ENCODE results near the gene CAMKMT.

The CAMKMT gene

GRCh38 chr2:44758591-44758990 is 396.8 kb downstream of the CAMKMT start:
- peaks cover 6% of the 10 kb centered on the region; the same call in 1 of the 2 replicates for H3K4me1 ChIP-seq (ENCODE audit: control insufficient read depth, insufficient read depth, low read length)
- H3K9me3 ChIP-seq (ENCODE audit: control insufficient read depth, insufficient read depth, low read depth, low read length), result no peaks in the 10 kb centered on the region
- peaks cover 11% of the 10 kb centered on the region; the same call in 1 of the 2 replicates for H3K27me3 ChIP-seq (ENCODE audit: control insufficient read depth, insufficient read depth, low read length)

GRCh38 chr2:44759823-44760222 is 398.1 kb downstream of the CAMKMT start:
- Histone ChIP-seq H3K27me3 (ENCODE audit: control insufficient read depth, insufficient read depth, low read length) (peaks cover 20% of the 10 kb centered on the region; the same call in 1 of the 2 replicates), H3K9ac (ENCODE audit: low read length) (no peak overlapping the region), H3K4me3 (ENCODE audit: low read depth, low read length) (no peak overlapping the region), H3K36me3 (ENCODE audit: control insufficient read depth, insufficient read depth, low read length) (no peaks in the 10 kb centered on the region), H3K27ac (ENCODE audit: low read depth, low read length) (no peak overlapping the region), H3K9me3 (ENCODE audit: control insufficient read depth, insufficient read depth, low read depth, low read length) (no peaks in the 10 kb centered on the region), H3K4me1 (ENCODE audit: control insufficient read depth, insufficient read depth, low read length) (peaks cover 6% of the 10 kb centered on the region; the same call in 1 of the 2 replicates)

More at GRCh38 chr2:44758591-44758990, 396.8 kb downstream of the CAMKMT start:
- Histone ChIP-seq H3K36me3 (ENCODE audit: control insufficient read depth, insufficient read depth, low read length) (no peaks in the 10 kb centered on the region), H3K4me3 (ENCODE audit: low read depth, low read length) (no peak overlapping the region), H3K27ac (ENCODE audit: low read depth, low read length) (no peak overlapping the region), H3K9ac (ENCODE audit: low read length) (no peak overlapping the region)

DNA sequence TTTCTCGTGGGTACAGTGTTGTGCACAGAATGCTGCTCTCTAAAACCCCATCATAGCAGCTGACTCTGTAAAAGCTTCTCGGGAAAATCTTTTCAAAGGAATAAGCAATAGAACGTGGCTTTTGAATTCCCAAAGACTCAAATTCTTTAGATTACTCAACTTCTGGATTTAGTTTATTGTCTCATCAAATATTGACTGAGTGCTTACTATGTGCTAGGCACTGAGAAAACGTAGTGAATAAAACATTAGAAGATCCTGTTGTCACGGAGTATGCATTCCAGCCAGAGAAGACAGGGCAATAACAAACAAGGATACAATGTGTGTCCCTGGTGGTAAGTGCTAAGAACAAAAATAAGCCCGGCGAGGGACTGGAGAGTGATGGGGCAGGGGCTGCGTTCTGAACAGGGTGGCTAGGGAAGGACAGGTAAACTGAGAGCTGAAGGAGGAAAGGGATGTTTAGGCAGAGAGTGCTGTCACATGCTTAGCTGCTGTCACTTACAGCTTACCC is 401.6 kb downstream of the CAMKMT start:
- no peak overlapping the region for H3K4me3 ChIP-seq (ENCODE audit: low read depth, low read length)
- peaks cover 54% of the 10 kb centered on the region for H3K27me3 ChIP-seq (ENCODE audit: control insufficient read depth, insufficient read depth, low read length)
- peaks cover 7% of the 10 kb centered on the region for H3K4me1 ChIP-seq (ENCODE audit: control insufficient read depth, insufficient read depth, low read length)
- no peak overlapping the region for H3K27ac ChIP-seq (ENCODE audit: low read depth, low read length)
- H3K9ac ChIP-seq (ENCODE audit: low read length), result no peak overlapping the region
- H3K36me3 ChIP-seq (ENCODE audit: control insufficient read depth, insufficient read depth, low read length), result no peaks in the 10 kb centered on the region
- no peaks in the 10 kb centered on the region for H3K9me3 ChIP-seq (ENCODE audit: control insufficient read depth, insufficient read depth, low read depth, low read length)

GRCh38 chr2:44766220-44766619 is 404.5 kb downstream of the CAMKMT start:
- H3K27me3 ChIP-seq (ENCODE audit: control insufficient read depth, insufficient read depth, low read length), result peaks cover 78% of the 10 kb centered on the region
- no peak overlapping the region for H3K27ac ChIP-seq (ENCODE audit: low read depth, low read length)
- peaks cover 21% of the 10 kb centered on the region for H3K4me1 ChIP-seq (ENCODE audit: control insufficient read depth, insufficient read depth, low read length)
- H3K36me3 ChIP-seq (ENCODE audit: control insufficient read depth, insufficient read depth, low read length), result no peaks in the 10 kb centered on the region
- H3K9ac ChIP-seq (ENCODE audit: low read length), result no peak overlapping the region
- no peaks in the 10 kb centered on the region for H3K9me3 ChIP-seq (ENCODE audit: control insufficient read depth, insufficient read depth, low read depth, low read length)
- H3K4me3 ChIP-seq (ENCODE audit: low read depth, low read length), result no peak overlapping the region

GRCh38 chr2:44766777-44767176 is 405.0 kb downstream of the CAMKMT start:
- H3K4me3 ChIP-seq (ENCODE audit: low read depth, low read length), result no peak overlapping the region
- H3K27ac ChIP-seq (ENCODE audit: low read depth, low read length), result no peak overlapping the region
- no peaks in the 10 kb centered on the region for H3K9me3 ChIP-seq (ENCODE audit: control insufficient read depth, insufficient read depth, low read depth, low read length)
- H3K9ac ChIP-seq (ENCODE audit: low read length), result no peak overlapping the region
- peaks cover 80% of the 10 kb centered on the region for H3K27me3 ChIP-seq (ENCODE audit: control insufficient read depth, insufficient read depth, low read length)
- H3K36me3 ChIP-seq (ENCODE audit: control insufficient read depth, insufficient read depth, low read length), result no peaks in the 10 kb centered on the region
- H3K4me1 ChIP-seq (ENCODE audit: control insufficient read depth, insufficient read depth, low read length), result peaks cover 21% of the 10 kb centered on the region

DNA sequence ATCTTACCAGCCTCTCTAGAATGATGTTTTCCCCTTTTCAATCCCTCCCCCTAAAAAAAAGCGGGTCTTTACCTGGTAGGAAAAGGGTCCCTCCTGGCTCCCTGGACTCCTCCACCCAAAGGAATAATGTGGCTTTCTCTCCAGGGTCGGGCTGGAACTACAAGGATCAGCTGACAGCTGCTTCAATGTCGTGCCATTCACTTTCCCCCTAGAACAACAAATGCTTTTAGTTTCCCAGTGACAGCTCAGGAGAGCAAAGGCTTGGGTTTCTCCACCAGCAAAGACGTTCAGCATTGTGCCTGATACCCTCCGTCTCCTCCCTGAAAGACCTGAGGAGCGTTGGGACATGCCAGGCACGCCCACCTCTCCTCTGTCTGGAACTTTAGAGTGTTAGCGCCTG is 405.9 kb downstream of the CAMKMT start:
- H3K4me1 ChIP-seq (ENCODE audit: control insufficient read depth, insufficient read depth, low read length), result peaks cover 21% of the 10 kb centered on the region
- H3K27me3 ChIP-seq (ENCODE audit: control insufficient read depth, insufficient read depth, low read length), result peaks cover 89% of the 10 kb centered on the region
- H3K9me3 ChIP-seq (ENCODE audit: control insufficient read depth, insufficient read depth, low read depth, low read length), result no peaks in the 10 kb centered on the region
- no peak overlapping the region for H3K9ac ChIP-seq (ENCODE audit: low read length)
- no peak overlapping the region for H3K4me3 ChIP-seq (ENCODE audit: low read depth, low read length)
- H3K36me3 ChIP-seq (ENCODE audit: control insufficient read depth, insufficient read depth, low read length), result no peaks in the 10 kb centered on the region
- H3K27ac ChIP-seq (ENCODE audit: low read depth, low read length), result no peak overlapping the region

GRCh38 chr2:44768438-44769236 is 406.9 kb downstream of the CAMKMT start:
- Histone ChIP-seq H3K27me3 (ENCODE audit: control insufficient read depth, insufficient read depth, low read length) (peaks cover 92% of the 10 kb centered on the region), H3K9ac (ENCODE audit: low read length) (no peak overlapping the region), H3K4me3 (ENCODE audit: low read depth, low read length) (peak overlapping the region; percentile 37), H3K9me3 (ENCODE audit: control insufficient read depth, insufficient read depth, low read depth, low read length) (no peaks in the 10 kb centered on the region), H3K36me3 (ENCODE audit: control insufficient read depth, insufficient read depth, low read length) (no peaks in the 10 kb centered on the region), H3K27ac (ENCODE audit: low read depth, low read length) (no peak overlapping the region), H3K4me1 (ENCODE audit: control insufficient read depth, insufficient read depth, low read length) (peaks cover 26% of the 10 kb centered on the region)

- peaks cover 29% of the 10 kb centered on the region for H3K4me1 ChIP-seq (ENCODE audit: control insufficient read depth, insufficient read depth, low read length)
- H3K27me3 ChIP-seq (ENCODE audit: control insufficient read depth, insufficient read depth, low read length), result peaks cover 92% of the 10 kb centered on the region
- no peak overlapping the region for H3K27ac ChIP-seq (ENCODE audit: low read depth, low read length)
- H3K9me3 ChIP-seq (ENCODE audit: control insufficient read depth, insufficient read depth, low read depth, low read length), result no peaks in the 10 kb centered on the region
- H3K4me3 ChIP-seq (ENCODE audit: low read depth, low read length), result no peak overlapping the region
- H3K36me3 ChIP-seq (ENCODE audit: control insufficient read depth, insufficient read depth, low read length), result no peaks in the 10 kb centered on the region
- no peak overlapping the region for H3K9ac ChIP-seq (ENCODE audit: low read length)
Observed at GRCh38 chr2:44769349-44770011, 407.7 kb downstream of the CAMKMT start.

- no peak overlapping the region for H3K9ac ChIP-seq (ENCODE audit: low read length)
- H3K4me1 ChIP-seq (ENCODE audit: control insufficient read depth, insufficient read depth, low read length), result peaks cover 37% of the 10 kb centered on the region
- no peaks in the 10 kb centered on the region for H3K9me3 ChIP-seq (ENCODE audit: control insufficient read depth, insufficient read depth, low read depth, low read length)
- H3K27ac ChIP-seq (ENCODE audit: low read depth, low read length), result no peak overlapping the region
- peaks cover 91% of the 10 kb centered on the region for H3K27me3 ChIP-seq (ENCODE audit: control insufficient read depth, insufficient read depth, low read length)
- H3K4me3 ChIP-seq (ENCODE audit: low read depth, low read length), result no peak overlapping the region
- no peaks in the 10 kb centered on the region for H3K36me3 ChIP-seq (ENCODE audit: control insufficient read depth, insufficient read depth, low read length)
Observed at GRCh38 chr2:44770221-44771195, 408.8 kb downstream of the CAMKMT start.

DNA sequence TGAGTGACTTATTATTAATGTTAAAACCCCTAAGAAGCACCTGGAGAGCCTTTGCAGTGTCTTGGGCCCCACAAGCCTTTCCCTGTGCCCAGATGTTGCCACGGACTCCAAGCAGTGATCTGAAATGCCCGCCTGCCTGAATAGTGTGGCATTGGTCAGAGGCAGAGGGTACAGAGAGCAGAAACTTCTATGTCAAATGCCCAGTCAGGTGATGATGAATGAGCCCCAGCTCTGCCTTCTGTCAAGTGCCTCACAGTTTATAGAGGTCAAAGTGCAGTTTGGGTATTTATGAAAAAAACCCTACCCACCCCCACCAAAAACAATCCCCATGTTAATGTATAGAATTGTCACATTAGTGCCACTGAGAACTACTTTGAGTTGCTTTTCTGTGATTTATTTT is 409.8 kb downstream of the CAMKMT start:
- no peaks in the 10 kb centered on the region for H3K36me3 ChIP-seq (ENCODE audit: control insufficient read depth, insufficient read depth, low read length)
- no peak overlapping the region for H3K9ac ChIP-seq (ENCODE audit: low read length)
- peaks cover 40% of the 10 kb centered on the region for H3K4me1 ChIP-seq (ENCODE audit: control insufficient read depth, insufficient read depth, low read length)
- no peaks in the 10 kb centered on the region for H3K9me3 ChIP-seq (ENCODE audit: control insufficient read depth, insufficient read depth, low read depth, low read length)
- no peak overlapping the region for H3K4me3 ChIP-seq (ENCODE audit: low read depth, low read length)
- no peak overlapping the region for H3K27ac ChIP-seq (ENCODE audit: low read depth, low read length)
- H3K27me3 ChIP-seq (ENCODE audit: control insufficient read depth, insufficient read depth, low read length), result peaks cover 85% of the 10 kb centered on the region
